HG02759 (cell line): Measurements from ENCODE around the gene PCDHGA3.
"Not testable (repeated sequence)": the region's sequence is repeated elsewhere in the genome, so short reads cannot be mapped to it uniquely, and the experiment has no call there.

Experiments used
- ATAC-seq: cut with Tn5 transposase; IDR thresholded peaks from one replicate; pipeline ENCODE4 v1.9.1; 2021; ENCODE audit warnings: mild to moderate bottlenecking, moderate library complexity; ENCODE audit not compliant: unreplicated experiment

Gene PCDHGA3

DNA sequence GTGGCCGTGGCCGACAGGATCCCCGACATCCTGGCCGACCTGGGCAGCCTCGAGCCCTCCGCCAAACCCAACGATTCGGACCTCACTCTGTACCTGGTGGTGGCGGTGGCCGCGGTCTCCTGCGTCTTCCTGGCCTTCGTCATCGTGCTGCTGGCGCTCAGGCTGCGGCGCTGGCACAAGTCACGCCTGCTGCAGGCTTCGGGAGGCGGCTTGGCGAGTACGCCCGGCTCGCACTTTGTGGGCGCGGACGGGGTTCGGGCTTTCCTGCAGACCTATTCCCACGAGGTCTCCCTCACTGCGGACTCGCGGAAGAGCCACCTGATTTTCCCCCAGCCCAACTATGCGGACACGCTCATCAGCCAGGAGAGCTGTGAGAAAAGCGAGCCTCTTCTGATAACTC lies 2.4 kb downstream of the PCDHGA3 start:
- ATAC-seq: not testable (repeated sequence)

DNA sequence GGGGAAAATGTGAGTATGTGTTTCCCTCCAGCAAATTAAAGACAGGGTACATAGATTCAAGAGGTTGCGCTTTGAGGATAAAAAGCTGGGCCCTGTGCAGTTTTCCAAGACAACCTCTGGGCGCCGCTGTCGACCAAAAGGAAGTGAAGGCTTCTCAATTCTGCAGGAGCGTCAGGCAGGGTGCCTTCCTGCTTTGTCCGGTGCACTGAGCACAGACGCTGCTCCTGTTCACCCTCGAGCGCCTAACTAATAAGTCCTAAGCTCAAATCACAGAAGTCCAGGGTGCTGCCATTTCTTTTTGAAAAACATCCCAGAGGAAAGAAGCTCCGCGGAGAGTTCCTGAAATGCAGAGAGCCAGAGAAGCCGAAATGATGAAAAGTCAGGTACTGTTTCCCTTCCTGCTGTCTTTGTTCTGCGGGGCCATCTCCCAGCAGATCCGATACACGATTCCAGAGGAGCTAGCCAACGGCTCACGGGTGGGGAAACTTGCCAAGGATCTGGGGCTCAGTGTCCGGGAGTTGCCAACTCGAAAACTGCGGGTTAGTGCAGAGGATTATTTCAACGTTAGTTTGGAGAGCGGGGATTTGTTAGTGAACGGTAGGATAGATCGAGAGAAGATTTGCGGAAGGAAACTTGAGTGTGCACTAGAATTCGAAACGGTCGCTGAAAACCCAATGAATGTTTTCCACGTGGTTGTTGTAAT lies 6.4 kb downstream of the PCDHGA3 start, which contains the start of gene PCDHGB1:
Gene PCDHGB1 (plus strand): TSS at position 183 of the 703 bp plus-strand sequence. CDS start 162 bp downstream, at position 345.
- no peak for ATAC-seq

GRCh38 chr5:141351591-141351990 lies 8.0 kb downstream of the PCDHGA3 start:
- no peak for ATAC-seq

- no peak for ATAC-seq
Measured at GRCh38 chr5:141354900-141355469, 11.4 kb downstream of the PCDHGA3 start, which contains the start of gene PCDHGA4. Gene PCDHGA4, plus strand, starts transcription at chr5:141355021. Its CDS starts 87 bp downstream, at chr5:141355108.

DNA sequence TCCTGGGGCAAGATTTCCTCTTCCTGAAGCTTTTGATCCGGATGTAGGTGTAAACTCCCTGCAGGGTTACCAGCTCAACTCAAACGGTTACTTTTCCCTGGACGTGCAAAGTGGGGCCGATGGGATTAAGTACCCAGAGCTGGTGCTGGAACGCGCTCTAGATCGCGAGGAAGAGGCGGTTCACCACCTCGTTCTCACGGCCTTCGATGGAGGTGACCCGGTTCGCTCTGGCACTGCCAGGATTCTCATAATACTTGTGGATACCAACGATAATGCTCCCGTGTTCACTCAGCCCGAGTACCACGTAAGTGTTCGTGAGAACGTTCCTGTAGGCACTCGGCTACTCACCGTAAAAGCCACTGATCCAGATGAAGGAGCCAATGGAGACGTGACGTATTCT lies 12.0 kb downstream of the PCDHGA3 start:
- ATAC-seq: no peak

DNA sequence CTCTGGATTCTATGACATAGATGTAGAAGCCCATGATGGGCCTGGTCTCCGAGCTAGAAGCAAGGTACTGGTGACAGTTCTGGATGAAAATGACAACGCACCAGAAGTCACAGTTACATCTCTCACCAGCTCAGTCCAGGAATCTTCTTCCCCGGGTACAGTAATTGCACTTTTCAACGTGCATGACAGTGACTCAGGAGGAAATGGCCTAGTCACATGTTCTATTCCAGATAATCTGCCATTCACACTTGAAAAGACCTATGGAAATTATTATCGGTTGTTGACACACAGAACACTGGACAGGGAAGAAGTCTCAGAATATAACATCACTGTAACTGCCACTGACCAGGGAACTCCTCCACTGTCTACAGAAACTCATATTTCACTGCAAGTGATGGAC lies 12.5 kb downstream of the PCDHGA3 start:
- no peak for ATAC-seq

DNA sequence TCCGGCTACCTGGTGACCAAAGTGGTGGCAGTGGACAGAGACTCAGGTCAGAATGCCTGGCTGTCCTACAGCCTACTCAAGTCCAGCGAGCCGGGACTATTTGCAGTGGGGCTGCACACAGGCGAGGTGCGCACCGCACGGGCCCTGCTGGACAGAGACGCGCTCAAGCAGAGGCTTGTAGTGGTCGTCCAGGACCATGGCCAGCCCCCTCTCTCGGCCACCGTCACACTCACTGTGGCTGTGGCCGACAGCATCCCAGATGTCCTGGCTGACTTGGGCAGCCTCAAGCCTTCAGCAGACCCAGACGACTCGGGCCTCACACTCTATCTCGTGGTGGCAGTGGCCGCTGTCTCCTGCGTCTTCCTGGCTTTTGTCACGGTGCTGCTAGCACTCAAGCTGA lies 13.3 kb downstream of the PCDHGA3 start:
- ATAC-seq: no peak

DNA sequence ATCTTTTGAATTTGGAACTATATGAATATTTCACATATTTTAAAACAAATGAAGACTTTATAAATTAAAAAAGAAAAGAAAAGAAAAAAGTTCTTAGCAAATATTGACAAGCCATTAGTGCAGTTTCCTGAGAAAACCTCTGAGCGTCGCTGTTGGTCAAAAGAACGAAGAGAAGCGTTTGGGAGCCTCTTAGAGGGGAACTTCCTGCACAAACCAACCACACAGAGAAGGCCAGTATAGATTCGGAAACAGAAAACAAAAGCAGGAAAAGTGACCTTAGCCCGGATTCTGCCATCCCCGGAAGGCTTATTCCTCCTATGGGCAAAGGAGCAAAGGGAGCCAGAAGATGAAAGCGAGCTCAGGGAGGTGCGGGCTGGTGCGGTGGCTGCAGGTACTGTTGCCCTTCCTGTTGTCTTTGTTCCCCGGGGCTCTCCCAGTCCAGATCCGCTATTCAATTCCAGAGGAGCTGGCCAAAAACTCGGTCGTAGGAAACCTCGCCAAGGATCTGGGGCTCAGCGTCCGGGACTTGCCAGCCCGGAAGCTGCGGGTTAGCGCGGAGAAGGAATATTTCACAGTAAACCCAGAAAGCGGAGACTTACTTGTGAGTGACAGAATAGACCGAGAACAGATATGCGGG lies 16.3 kb downstream of the PCDHGA3 start, which contains the start of gene PCDHGB2:
Gene PCDHGB2 (plus strand): TSS at position 205 of the 637 bp plus-strand sequence. CDS start 142 bp downstream, at position 347.
- peak; percentile 78 for ATAC-seq

DNA sequence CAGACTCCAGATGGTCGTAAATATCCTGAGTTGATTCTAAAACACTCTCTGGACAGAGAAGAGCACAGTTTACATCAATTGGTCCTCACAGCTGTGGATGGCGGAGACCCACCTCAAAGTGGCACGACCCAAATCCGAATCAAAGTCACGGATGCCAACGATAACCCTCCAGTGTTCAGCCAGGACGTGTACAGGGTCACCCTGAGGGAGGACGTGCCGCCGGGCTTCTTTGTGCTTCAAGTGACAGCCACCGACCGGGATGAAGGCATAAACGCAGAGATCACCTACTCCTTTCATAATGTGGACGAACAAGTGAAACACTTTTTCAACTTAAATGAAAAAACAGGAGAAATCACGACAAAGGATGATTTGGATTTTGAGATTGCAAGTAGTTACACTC lies 17.1 kb downstream of the PCDHGA3 start:
- no peak for ATAC-seq

DNA sequence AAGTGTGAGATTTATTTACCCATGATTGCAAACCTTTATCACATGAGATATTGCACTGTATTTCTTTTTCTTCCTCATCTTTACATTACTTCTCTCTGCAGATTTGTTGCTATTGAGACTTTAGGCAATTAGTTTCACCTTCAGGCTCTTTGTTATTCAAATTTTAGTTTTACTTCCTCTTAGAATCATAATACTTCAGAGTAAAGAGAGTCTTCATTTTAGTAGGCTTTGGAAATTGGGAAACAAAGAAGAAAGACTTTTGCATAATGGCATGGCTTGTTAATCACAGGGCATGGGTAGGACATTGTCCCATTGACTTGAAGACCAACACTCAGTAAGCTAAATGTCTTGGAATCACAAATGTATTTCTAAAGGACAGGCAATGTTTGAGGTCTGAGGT lies 19.1 kb downstream of the PCDHGA3 start:
- ATAC-seq: no peak

- ATAC-seq: no peak
Measured at GRCh38 chr5:141363952-141364660, 20.5 kb downstream of the PCDHGA3 start, which contains the start of gene PCDHGA5. Gene PCDHGA5, plus strand, starts transcription at chr5:141364162. Its CDS starts 169 bp downstream, at chr5:141364331.

- ATAC-seq: no peak
Measured at GRCh38 chr5:141366016-141366896, 22.6 kb downstream of the PCDHGA3 start.

DNA sequence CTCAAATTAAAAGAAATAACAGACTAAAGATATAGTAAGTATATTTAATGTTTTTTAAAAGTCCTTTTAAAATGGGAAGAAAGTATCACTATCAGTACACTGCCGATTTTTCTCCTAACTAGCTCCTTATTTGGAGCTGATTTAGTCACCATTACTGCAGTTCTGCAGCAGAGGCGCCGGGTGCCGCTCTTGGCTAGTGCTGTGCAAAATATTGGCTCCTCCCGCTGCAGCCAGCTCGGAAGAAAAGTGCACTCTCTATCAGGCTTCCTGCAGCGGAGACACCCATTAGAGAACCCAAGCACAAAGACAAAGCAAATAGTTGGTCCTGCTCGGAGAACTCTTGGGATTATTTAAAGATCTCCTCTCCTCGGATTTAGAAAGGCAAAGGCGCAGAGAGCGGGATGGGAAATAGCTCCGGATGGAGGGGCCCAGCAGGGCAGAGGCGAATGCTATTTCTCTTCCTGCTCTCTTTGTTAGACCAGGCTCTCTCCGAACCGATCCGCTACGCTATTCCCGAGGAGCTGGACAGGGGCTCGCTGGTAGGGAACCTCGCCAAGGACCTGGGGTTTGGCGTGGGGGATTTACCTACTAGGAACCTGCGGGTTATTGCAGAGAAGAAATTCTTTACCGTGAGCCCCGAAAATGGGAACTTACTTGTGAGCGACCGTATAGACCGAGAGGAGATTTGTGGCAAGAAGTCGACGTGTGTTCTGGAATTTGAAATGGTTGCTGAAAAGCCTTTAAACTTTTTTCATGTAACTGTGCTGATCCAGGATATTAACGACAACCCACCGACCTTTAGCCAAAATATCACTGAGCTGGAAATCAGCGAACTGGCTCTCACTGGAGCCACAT lies 26.6 kb downstream of the PCDHGA3 start, which contains the start of gene PCDHGB3:
Gene PCDHGB3 (plus strand): TSS at position 249 of the 855 bp plus-strand sequence. CDS start 153 bp downstream, at position 402.
- ATAC-seq: peak; percentile 95

- ATAC-seq: no peak
Measured at GRCh38 chr5:141371572-141372475, 28.2 kb downstream of the PCDHGA3 start.

GRCh38 chr5:141373673-141374317 lies 30.2 kb downstream of the PCDHGA3 start, which contains the start of gene PCDHGA6:
Gene PCDHGA6, plus strand, starts transcription at chr5:141373891. Its CDS starts 193 bp downstream, at chr5:141374084.
- ATAC-seq: no peak

- ATAC-seq: no peak
Measured at GRCh38 chr5:141374627-141375026, 31.0 kb downstream of the PCDHGA3 start.

GRCh38 chr5:141375444-141376155 lies 32.0 kb downstream of the PCDHGA3 start:
- ATAC-seq: not testable (repeated sequence)
